B cell (primary cell): ENCODE results near the gene DACT1.

Experiments
- CTCF ChIP-seq: fragments of 200-600 bp; IDR thresholded peaks from one replicate; pipeline ENCODE4 v1.8.0; 2022; ENCODE audit warnings: antibody characterized with exemption, mild to moderate bottlenecking
- EZH2 ChIP-seq: IDR thresholded peaks from 2 replicates; pipeline ENCODE4 v1.6.1; 2012; ENCODE audit warnings: borderline replicate concordance, low read depth, mild to moderate bottlenecking, moderate library complexity, low read length; ENCODE audit not compliant: insufficient read depth, poor library complexity, severe bottlenecking

- TF ChIP-seq CTCF, result no peak
- TF ChIP-seq EZH2, result no peak
These were observed 30.4 kb upstream of the DACT1 start for GRCh38 chr14:58607131-58607951.
